Endodermal cell (in vitro differentiated cells): ENCODE measurements around the gene KAZALD1. TPM values are rescaled to one million over a fixed set of nuclear protein-coding genes. Genes with fewer than 3 reads are reported as not detected.

Experiments used
- DNase-seq: peaks from one replicate; pipeline ENCODE4 v3.0.0-alpha.2; 2017
- H3K27ac ChIP-seq: 2 replicates; pipeline ENCODE4 v1.5.1; 2013; ENCODE audit warnings: mild to moderate bottlenecking, low read depth, low read length, moderate library complexity
- H3K27me3 ChIP-seq: 2 replicates; pipeline ENCODE4 v1.6.1; 2013; ENCODE audit warnings: mild to moderate bottlenecking, low read length, moderate library complexity; ENCODE audit not compliant: insufficient read depth, control insufficient read depth, poor library complexity, severe bottlenecking
- H3K36me3 ChIP-seq: 2 replicates; pipeline ENCODE4 v1.7.0; 2013; ENCODE audit warnings: mild to moderate bottlenecking, low read length, moderate library complexity; ENCODE audit not compliant: control insufficient read depth, insufficient read depth
- H3K4me1 ChIP-seq: one replicate; pipeline ENCODE4 v1.7.0; 2013; ENCODE audit warnings: low read length; ENCODE audit not compliant: control insufficient read depth, insufficient read depth
- H3K4me3 ChIP-seq: 2 replicates; pipeline ENCODE4 v1.5.1; 2013; ENCODE audit warnings: mild to moderate bottlenecking, low read length, moderate library complexity
- H3K9ac ChIP-seq: 2 replicates; pipeline ENCODE4 v1.6.1; 2013; ENCODE audit warnings: mild to moderate bottlenecking, low read length, moderate library complexity; ENCODE audit not compliant: poor library complexity, severe bottlenecking; ENCODE audit errors: extremely low read depth
- H3K9me3 ChIP-seq: 2 replicates; pipeline ENCODE4 v1.6.1; 2013; ENCODE audit warnings: mild to moderate bottlenecking, low read length, moderate library complexity; ENCODE audit not compliant: control insufficient read depth
- H3K27ac Mint-ChIP-seq: 2 replicates; pipeline ENCODE4 v1.8.0; 2020; ENCODE audit warnings: mixed read lengths
- H3K27me3 Mint-ChIP-seq: 2 replicates; pipeline ENCODE4 v1.8.0; 2021; ENCODE audit warnings: mild to moderate bottlenecking, mixed read lengths; ENCODE audit not compliant: insufficient read depth
- H3K36me3 Mint-ChIP-seq: 2 replicates; pipeline ENCODE4 v1.8.0; 2020; ENCODE audit warnings: low read depth, mixed read lengths
- H3K4me1 Mint-ChIP-seq: 2 replicates; pipeline ENCODE4 v1.8.0; 2020; ENCODE audit warnings: mixed read lengths
- H3K4me3 Mint-ChIP-seq: 2 replicates; pipeline ENCODE4 v1.8.0; 2020; ENCODE audit warnings: mild to moderate bottlenecking, moderate library complexity, mixed read lengths
- H3K9me3 Mint-ChIP-seq: 2 replicates; pipeline ENCODE4 v1.8.0; 2020; ENCODE audit warnings: mild to moderate bottlenecking, mixed read lengths
- CTCF ChIP-seq: fragments of 200-600 bp; sonication (generic); conservative IDR thresholded peaks from 2 replicates; pipeline ENCODE4 v1.5.0; 2021; ENCODE audit warnings: antibody characterized with exemption, mild to moderate bottlenecking
- WGBS, 2 experiments: methylation state at CpG; one replicate each; pipeline versions ENCODE4 v1.1.5 to v1.1.7; 2013; ENCODE audit warnings: missing lambda C conversion rate in 2 of 2, mixed read lengths in 1 of 2; ENCODE audit not compliant: insufficient coverage in 1 of 2, insufficient read length in 1 of 2; 5-methylcytosine and 5-hydroxymethylcytosine counted together
- total RNA-seq, 2 donors: library from RNA; stranded (reverse); fragmentation: NEBNext Ultra II Directional in 1 of 2; extraction: Animal tissue kit (Norgen Biotek cat#: 25700) in 1 of 2; gene quantifications; 2 replicates in 1 of 2; 3 replicates in 1 of 2; pipeline ENCODE4 v1.2.1, GENCODE V29; 2021

KAZALD1 gene
- total RNA-seq, 2 donors from 2014 or later: 5.2 to 10.0 TPM

GRCh38 chr10:101097881-101098280 is 36.1 kb downstream of the KAZALD1 start:
- H3K27ac ChIP-seq: no peak overlapping the region
- Mint-ChIP-seq H3K36me3 (no peaks in the 10 kb centered on the region), H3K27ac (no peak overlapping the region), H3K9me3 (no peaks in the 10 kb centered on the region), H3K4me3 (no peak overlapping the region), H3K27me3 (peaks cover 53% of the 10 kb centered on the region), H3K4me1 (peaks cover 2% of the 10 kb centered on the region)
- H3K36me3 ChIP-seq: no peaks in the 10 kb centered on the region
- no peaks in the 10 kb centered on the region for H3K9me3 ChIP-seq
- peak; percentile 71 for DNase-seq
- H3K4me3 ChIP-seq: no peak overlapping the region
- peaks cover 2% of the 10 kb centered on the region for H3K4me1 ChIP-seq
- 38 to 66% methylated on average over 4 of the region's 4 CpGs for WGBS, 2 experiments
- no peak overlapping the region for H3K9ac ChIP-seq
- no peak for TF ChIP-seq CTCF
- H3K27me3 ChIP-seq: peaks cover 56% of the 10 kb centered on the region

- Histone ChIP-seq H3K9ac (no peak overlapping the region), H3K27me3 (peaks cover 74% of the 10 kb centered on the region), H3K4me3 (no peak overlapping the region), H3K36me3 (no peaks in the 10 kb centered on the region), H3K9me3 (no peaks in the 10 kb centered on the region), H3K27ac (no peak overlapping the region), H3K4me1 (no peaks in the 10 kb centered on the region)
- no peak for TF ChIP-seq CTCF
- Mint-ChIP-seq H3K27ac (no peak overlapping the region), H3K4me3 (no peak overlapping the region), H3K9me3 (no peaks in the 10 kb centered on the region), H3K36me3 (no peaks in the 10 kb centered on the region), H3K27me3 (peaks cover 68% of the 10 kb centered on the region), H3K4me1 (no peaks in the 10 kb centered on the region)
- WGBS, 2 experiments: 82 to 84% methylated on average over 5 to 6 of the region's 6 CpGs
- no peak for DNase-seq
Measured at GRCh38 chr10:101099901-101100300, 38.1 kb downstream of the KAZALD1 start.

- no peaks in the 10 kb centered on the region for H3K36me3 Mint-ChIP-seq
- 62 to 73% methylated on average over 4 of the region's 4 CpGs for WGBS, 2 experiments
- Histone ChIP-seq H3K9ac (no peak overlapping the region), H3K27ac (no peak overlapping the region), H3K4me3 (no peak overlapping the region), H3K27me3 (peaks cover 79% of the 10 kb centered on the region), H3K9me3 (no peaks in the 10 kb centered on the region), H3K4me1 (no peaks in the 10 kb centered on the region), H3K36me3 (no peaks in the 10 kb centered on the region)
- H3K9me3 Mint-ChIP-seq: no peaks in the 10 kb centered on the region
- H3K4me1 Mint-ChIP-seq: no peaks in the 10 kb centered on the region
- H3K27ac Mint-ChIP-seq: no peak overlapping the region
- H3K27me3 Mint-ChIP-seq: peaks cover 73% of the 10 kb centered on the region
- DNase-seq: no peak
- no peak overlapping the region for H3K4me3 Mint-ChIP-seq
- peak; percentile 27 for TF ChIP-seq CTCF
Measured at GRCh38 chr10:101101372-101101881, 39.6 kb downstream of the KAZALD1 start.
